ENCODE data around the gene VAV1. TPM values are rescaled to one million over a fixed set of nuclear protein-coding genes. Genes with fewer than 3 reads are reported as not detected.

Gene VAV1
- total RNA-seq, 1 experiment from 2014 or later: 46.0 TPM

GRCh38 chr19:6820237-6820636 lies 47.7 kb downstream of the VAV1 start:
- Histone ChIP-seq H3K4me1 (ENCODE audit: low read length) (no peaks in the 10 kb centered on the region), H3K79me2 (ENCODE audit: low read length) (peaks cover 48% of the 10 kb centered on the region), H3K4me2 (ENCODE audit: low read depth, low read length, poor library complexity, severe bottlenecking) (no peak overlapping the region), H3K36me3 (ENCODE audit: insufficient read depth, low read length) (peaks cover 36% of the 10 kb centered on the region), H3K27ac (ENCODE audit: low read length) (no peak overlapping the region), H3K9me3 (ENCODE audit: low read length) (peaks cover 12% of the 10 kb centered on the region; the same call in 1 of the 2 replicates), H3K27me3 (ENCODE audit: low read length) (no peaks in the 10 kb centered on the region), H3K4me3 (ENCODE audit: low read length) (no peak overlapping the region), H3K9me2 (replicated peaks; ENCODE audit: insufficient read depth, low read length) (no peaks in the 10 kb centered on the region), H2AFZ (ENCODE audit: low read length) (no peak overlapping the region), H3K9ac (ENCODE audit: low read length) (no peak overlapping the region), H4K20me1 (ENCODE audit: insufficient read depth, low read depth, low read length) (no peaks in the 10 kb centered on the region)
- DNase-seq: no peak

DNA sequence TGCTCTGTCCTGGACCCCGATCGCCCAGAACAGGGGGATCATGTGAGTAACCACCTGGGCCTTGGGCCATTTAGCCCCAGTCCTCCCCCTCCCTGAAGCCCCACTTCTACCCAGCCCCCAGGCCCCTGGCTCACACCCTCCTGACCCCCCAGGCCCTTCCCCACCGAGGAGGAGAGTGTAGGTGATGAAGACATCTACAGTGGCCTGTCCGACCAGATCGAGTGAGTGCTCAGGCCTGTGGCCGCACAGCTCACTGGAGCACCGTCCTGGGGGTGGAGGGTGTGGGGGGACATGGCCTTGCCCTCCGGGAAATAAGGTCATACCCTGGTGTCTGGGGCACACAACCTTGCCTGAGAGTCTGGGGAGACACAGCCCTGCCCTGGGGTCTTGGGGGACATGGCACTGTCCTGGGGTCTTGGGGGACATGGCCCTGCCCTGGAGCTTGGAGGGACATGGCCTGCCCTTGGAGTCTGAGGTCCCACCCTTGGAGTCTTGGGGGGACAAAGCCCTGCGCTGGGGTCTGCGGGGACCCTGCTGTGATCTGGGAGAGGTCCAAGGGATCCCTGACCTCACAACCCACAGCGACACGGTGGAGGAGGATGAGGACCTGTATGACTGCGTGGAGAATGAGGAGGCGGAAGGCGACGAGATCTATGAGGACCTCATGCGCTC lies 49.3 kb downstream of the VAV1 start:
- Histone ChIP-seq H3K4me1 (ENCODE audit: low read length) (no peaks in the 10 kb centered on the region), H4K20me1 (ENCODE audit: insufficient read depth, low read depth, low read length) (no peaks in the 10 kb centered on the region), H3K9me2 (replicated peaks; ENCODE audit: insufficient read depth, low read length) (no peaks in the 10 kb centered on the region), H2AFZ (ENCODE audit: low read length) (no peak overlapping the region), H3K36me3 (ENCODE audit: insufficient read depth, low read length) (peaks cover 32% of the 10 kb centered on the region), H3K79me2 (ENCODE audit: low read length) (peaks cover 34% of the 10 kb centered on the region), H3K27me3 (ENCODE audit: low read length) (no peaks in the 10 kb centered on the region), H3K9ac (ENCODE audit: low read length) (no peak overlapping the region), H3K27ac (ENCODE audit: low read length) (no peak overlapping the region), H3K9me3 (ENCODE audit: low read length) (peaks cover 12% of the 10 kb centered on the region; the same call in 1 of the 2 replicates), H3K4me3 (ENCODE audit: low read length) (no peak overlapping the region), H3K4me2 (ENCODE audit: low read depth, low read length, poor library complexity, severe bottlenecking) (no peak overlapping the region)
- no peak for DNase-seq

DNA sequence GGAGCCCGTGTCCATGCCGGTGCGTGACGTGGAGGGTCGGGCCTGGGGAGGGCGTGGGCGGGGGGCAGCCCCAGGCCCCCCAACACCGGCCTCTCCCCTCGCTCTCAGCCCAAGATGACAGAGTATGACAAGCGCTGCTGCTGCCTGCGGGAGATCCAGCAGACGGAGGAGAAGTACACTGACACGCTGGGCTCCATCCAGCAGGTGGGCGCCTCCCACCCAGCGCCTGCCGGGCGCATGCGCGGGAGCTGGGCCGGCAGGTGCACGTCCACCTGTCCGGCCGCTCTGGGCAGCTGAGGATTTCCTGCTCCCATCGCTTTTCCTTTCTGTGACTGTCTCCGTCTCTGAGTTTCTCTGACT lies 49.8 kb downstream of the VAV1 start:
- no peak for DNase-seq
- Histone ChIP-seq H3K36me3 (ENCODE audit: insufficient read depth, low read length) (peaks cover 32% of the 10 kb centered on the region), H2AFZ (ENCODE audit: low read length) (no peak overlapping the region), H3K9ac (ENCODE audit: low read length) (no peak overlapping the region), H4K20me1 (ENCODE audit: insufficient read depth, low read depth, low read length) (no peaks in the 10 kb centered on the region), H3K4me1 (ENCODE audit: low read length) (no peaks in the 10 kb centered on the region), H3K4me3 (ENCODE audit: low read length) (no peak overlapping the region), H3K9me3 (ENCODE audit: low read length) (peaks cover 12% of the 10 kb centered on the region; the same call in 1 of the 2 replicates), H3K4me2 (ENCODE audit: low read depth, low read length, poor library complexity, severe bottlenecking) (no peak overlapping the region), H3K9me2 (replicated peaks; ENCODE audit: insufficient read depth, low read length) (no peaks in the 10 kb centered on the region), H3K27me3 (ENCODE audit: low read length) (no peaks in the 10 kb centered on the region), H3K27ac (ENCODE audit: low read length) (no peak overlapping the region), H3K79me2 (ENCODE audit: low read length) (peaks cover 29% of the 10 kb centered on the region)

DNA sequence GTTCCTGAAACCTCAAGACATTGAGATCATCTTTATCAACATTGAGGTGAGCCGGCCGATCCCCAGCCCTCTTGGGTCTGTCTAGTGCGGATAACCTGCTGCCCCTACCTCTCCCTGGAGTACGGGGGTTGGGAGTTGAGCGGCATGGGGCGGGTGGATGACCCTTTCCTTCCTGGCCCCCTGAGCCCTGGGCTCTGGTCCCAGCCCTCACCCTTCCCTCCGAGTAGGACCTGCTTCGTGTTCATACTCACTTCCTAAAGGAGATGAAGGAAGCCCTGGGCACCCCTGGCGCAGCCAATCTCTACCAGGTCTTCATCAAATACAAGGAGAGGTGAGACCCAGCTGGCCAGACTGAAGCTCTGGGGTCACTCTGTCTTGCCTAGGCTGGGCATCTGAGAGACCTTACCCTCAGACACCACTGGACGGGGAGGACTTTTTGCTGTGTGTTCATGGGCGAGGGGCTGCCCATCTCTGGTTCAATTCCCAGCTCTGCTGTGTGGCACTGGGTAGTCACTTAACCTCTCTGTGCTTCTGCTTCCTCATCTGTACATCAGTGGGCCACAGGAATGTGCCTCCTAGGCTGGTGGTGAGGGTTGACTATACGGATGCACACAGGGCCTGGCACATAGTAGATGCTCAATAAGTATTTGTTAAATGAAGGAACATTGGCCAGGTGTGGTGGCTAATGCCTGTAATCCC lies 52.7 kb downstream of the VAV1 start:
- no peaks in the 10 kb centered on the region for H3K9me2 ChIP-seq (replicated peaks; ENCODE audit: insufficient read depth, low read length)
- no peaks in the 10 kb centered on the region for H3K4me1 ChIP-seq (ENCODE audit: low read length)
- H3K9me3 ChIP-seq (ENCODE audit: low read length): no peaks in the 10 kb centered on the region; the same call in 1 of the 2 replicates
- no peak overlapping the region for H2AFZ ChIP-seq (ENCODE audit: low read length)
- 0 out of 2 replicates have a peak, but pooled peaks cover 3% of the 10 kb centered on the region for H4K20me1 ChIP-seq (ENCODE audit: insufficient read depth, low read depth, low read length)
- DNase-seq: no peak
- no peak overlapping the region for H3K4me3 ChIP-seq (ENCODE audit: low read length)
- peaks cover 4% of the 10 kb centered on the region; the same call in 1 of the 2 replicates for H3K79me2 ChIP-seq (ENCODE audit: low read length)
- no peak overlapping the region for H3K4me2 ChIP-seq (ENCODE audit: low read depth, low read length, poor library complexity, severe bottlenecking)
- H3K36me3 ChIP-seq (ENCODE audit: insufficient read depth, low read length): peaks cover 32% of the 10 kb centered on the region
- H3K27ac ChIP-seq (ENCODE audit: low read length): no peak overlapping the region
- H3K9ac ChIP-seq (ENCODE audit: low read length): no peak overlapping the region
- H3K27me3 ChIP-seq (ENCODE audit: low read length): no peaks in the 10 kb centered on the region

DNA sequence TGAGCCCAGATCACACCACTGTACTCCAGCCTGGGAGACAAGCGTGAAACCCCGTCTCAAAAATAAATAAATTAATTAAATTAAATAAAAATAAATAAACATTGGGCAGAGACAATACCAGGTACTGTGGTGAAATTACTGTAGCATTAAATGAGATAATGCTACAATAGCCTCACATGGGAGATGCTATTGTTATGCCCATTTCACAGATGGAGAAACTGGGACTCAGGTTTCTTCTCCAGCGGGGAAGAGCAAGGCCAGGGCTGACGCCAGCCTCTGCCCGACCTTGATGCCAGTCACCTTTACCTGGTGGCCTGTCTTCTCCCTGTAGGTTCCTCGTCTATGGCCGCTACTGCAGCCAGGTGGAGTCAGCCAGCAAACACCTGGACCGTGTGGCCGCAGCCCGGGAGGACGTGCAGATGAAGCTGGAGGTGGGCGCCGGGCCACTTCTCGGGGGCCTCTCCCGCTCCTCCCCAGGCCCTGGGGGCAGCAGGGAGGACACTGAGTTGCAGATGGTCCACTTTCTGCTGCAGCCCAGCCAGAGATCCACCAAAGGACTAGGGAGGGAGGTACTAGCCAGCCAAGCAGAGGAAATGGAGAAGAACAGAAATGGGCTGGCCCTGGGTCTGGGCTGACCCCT lies 53.9 kb downstream of the VAV1 start:
- Histone ChIP-seq H3K4me1 (ENCODE audit: low read length) (no peaks in the 10 kb centered on the region), H3K79me2 (ENCODE audit: low read length) (no peaks in the 10 kb centered on the region), H3K9me3 (ENCODE audit: low read length) (no peaks in the 10 kb centered on the region), H4K20me1 (ENCODE audit: insufficient read depth, low read depth, low read length) (0 out of 2 replicates have a peak, but pooled peaks cover 3% of the 10 kb centered on the region), H3K9ac (ENCODE audit: low read length) (no peak overlapping the region), H3K4me2 (ENCODE audit: low read depth, low read length, poor library complexity, severe bottlenecking) (no peak overlapping the region), H3K36me3 (ENCODE audit: insufficient read depth, low read length) (peaks cover 27% of the 10 kb centered on the region), H3K9me2 (replicated peaks; ENCODE audit: insufficient read depth, low read length) (no peaks in the 10 kb centered on the region), H2AFZ (ENCODE audit: low read length) (no peak overlapping the region), H3K27me3 (ENCODE audit: low read length) (no peaks in the 10 kb centered on the region), H3K4me3 (ENCODE audit: low read length) (no peak overlapping the region), H3K27ac (ENCODE audit: low read length) (no peak overlapping the region)
- DNase-seq: no peak

GRCh38 chr19:6828306-6828697 lies 55.8 kb downstream of the VAV1 start:
- no peaks in the 10 kb centered on the region for H3K27me3 ChIP-seq (ENCODE audit: low read length)
- DNase-seq: no peak
- no peaks in the 10 kb centered on the region for H3K9me3 ChIP-seq (ENCODE audit: low read length)
- H4K20me1 ChIP-seq (ENCODE audit: insufficient read depth, low read depth, low read length): 0 out of 2 replicates have a peak, but pooled peaks cover 3% of the 10 kb centered on the region
- no peaks in the 10 kb centered on the region for H3K79me2 ChIP-seq (ENCODE audit: low read length)
- no peak overlapping the region for H2AFZ ChIP-seq (ENCODE audit: low read length)
- H3K9ac ChIP-seq (ENCODE audit: low read length): no peak overlapping the region
- no peaks in the 10 kb centered on the region for H3K4me1 ChIP-seq (ENCODE audit: low read length)
- peaks cover 37% of the 10 kb centered on the region for H3K36me3 ChIP-seq (ENCODE audit: insufficient read depth, low read length)
- no peak overlapping the region for H3K4me3 ChIP-seq (ENCODE audit: low read length)
- H3K27ac ChIP-seq (ENCODE audit: low read length): no peak overlapping the region
- H3K4me2 ChIP-seq (ENCODE audit: low read depth, low read length, poor library complexity, severe bottlenecking): no peak overlapping the region
- no peaks in the 10 kb centered on the region for H3K9me2 ChIP-seq (replicated peaks; ENCODE audit: insufficient read depth, low read length)

DNA sequence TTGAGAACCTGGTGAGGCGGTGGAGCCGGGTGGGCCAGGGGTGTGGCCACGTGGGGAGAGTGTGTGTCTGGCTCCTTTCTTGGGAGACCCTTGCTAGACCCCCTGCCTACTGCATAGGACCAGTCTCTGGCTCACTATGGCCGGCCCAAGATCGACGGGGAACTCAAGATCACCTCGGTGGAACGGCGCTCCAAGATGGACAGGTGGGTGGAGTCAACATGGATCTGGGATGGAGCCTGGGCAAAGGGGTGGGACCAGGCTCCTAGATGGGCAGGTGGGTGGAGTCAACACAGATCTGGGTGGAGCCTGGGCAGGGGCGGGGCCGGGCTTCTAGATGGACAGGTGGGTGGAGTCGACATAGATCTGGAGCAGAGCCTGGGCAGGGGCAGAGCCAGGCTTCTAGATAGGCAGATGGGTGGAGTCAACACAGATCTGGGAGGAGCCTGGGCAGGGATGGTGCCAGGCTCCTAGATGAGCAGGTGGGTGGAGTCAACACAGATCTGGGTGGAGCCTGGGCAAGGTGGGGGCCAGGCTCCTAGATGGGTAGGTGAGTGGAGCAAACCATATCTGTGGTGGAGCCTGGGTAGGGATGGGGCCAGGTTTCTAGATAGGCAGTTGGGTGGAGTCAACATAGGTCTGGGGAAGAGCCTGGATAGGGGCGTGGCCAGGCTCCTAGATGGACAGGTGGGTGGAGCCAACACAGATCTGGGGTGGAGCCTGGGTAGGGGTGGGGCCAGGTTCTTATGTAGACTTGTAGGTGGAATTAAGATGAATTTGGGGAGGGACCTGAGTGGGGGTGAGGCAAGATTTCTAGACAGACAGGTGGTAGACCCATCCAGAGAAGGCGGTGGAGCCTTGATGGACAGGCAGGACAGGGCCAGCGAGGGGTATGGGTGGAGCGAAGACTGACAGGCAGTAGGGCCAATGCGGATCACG lies 56.5 kb downstream of the VAV1 start:
- Histone ChIP-seq H3K79me2 (ENCODE audit: low read length) (no peaks in the 10 kb centered on the region), H3K36me3 (ENCODE audit: insufficient read depth, low read length) (peaks cover 40% of the 10 kb centered on the region), H3K4me3 (ENCODE audit: low read length) (no peak overlapping the region), H3K27me3 (ENCODE audit: low read length) (no peaks in the 10 kb centered on the region), H3K4me1 (ENCODE audit: low read length) (no peaks in the 10 kb centered on the region), H3K9ac (ENCODE audit: low read length) (no peak overlapping the region), H3K9me2 (replicated peaks; ENCODE audit: insufficient read depth, low read length) (no peaks in the 10 kb centered on the region), H3K9me3 (ENCODE audit: low read length) (no peaks in the 10 kb centered on the region), H4K20me1 (ENCODE audit: insufficient read depth, low read depth, low read length) (0 out of 2 replicates have a peak, but pooled peaks cover 3% of the 10 kb centered on the region), H3K4me2 (ENCODE audit: low read depth, low read length, poor library complexity, severe bottlenecking) (no peak overlapping the region), H3K27ac (ENCODE audit: low read length) (no peak overlapping the region), H2AFZ (ENCODE audit: low read length) (no peak overlapping the region)
- DNase-seq: peak; percentile 95
